Kidney (tissue), 14 donors: ENCODE results near the gene FLCN. TPM values are rescaled to one million over a fixed set of nuclear protein-coding genes. Genes with fewer than 3 reads are reported as not detected.

ENCODE experiments used
- DNase-seq, 5 donors: peaks; one replicate each; pipeline ENCODE4 v3.0.0-alpha.2; 2013 to 2020
- FAIRE-seq: peaks from 2 replicates; lab custom pipeline; 2012; peaks lifted over from hg19 to GRCh38; lab: Jason Lieb, UNC
- H3K27ac ChIP-seq, 2 donors: one replicate each; pipeline ENCODE4 v1.7.0; 2013; ENCODE audit warnings: low read depth in 2 of 2, low read length in 2 of 2, inconsistent platforms in 1 of 2
- H3K27me3 ChIP-seq: one replicate; pipeline ENCODE4 v1.7.1; 2013; ENCODE audit warnings: low read length, inconsistent platforms; ENCODE audit not compliant: control insufficient read depth, insufficient read depth
- H3K36me3 ChIP-seq, 3 donors: one replicate each; pipeline versions ENCODE4 v1.7.0 to v1.7.1; 2013; ENCODE audit warnings: low read length in 3 of 3, control low read depth in 1 of 3, inconsistent platforms in 1 of 3; ENCODE audit not compliant: insufficient read depth in 3 of 3, control insufficient read depth in 2 of 3
- H3K4me1 ChIP-seq, 3 donors: one replicate each; pipeline versions ENCODE4 v1.7.0 to v1.7.1; 2013; ENCODE audit warnings: low read length in 3 of 3, inconsistent platforms in 1 of 3, low read depth in 1 of 3; ENCODE audit not compliant: control insufficient read depth in 2 of 3, insufficient read depth in 2 of 3
- H3K4me3 ChIP-seq, 3 donors: one replicate each; pipeline versions ENCODE4 v1.7.0 to v1.8.1; 2013; ENCODE audit warnings: low read length in 3 of 3, control low read depth in 1 of 3, inconsistent platforms in 1 of 3
- H3K9ac ChIP-seq, 3 donors: one replicate each; pipeline versions ENCODE4 v1.7.0 to v1.7.1; 2013; ENCODE audit warnings: low read length in 3 of 3, control low read depth in 1 of 3, inconsistent platforms in 1 of 3
- H3K9me3 ChIP-seq, 3 donors: one replicate each; pipeline versions ENCODE4 v1.7.0 to v1.7.1; 2013; ENCODE audit warnings: low read length in 3 of 3, control low read depth in 1 of 3, inconsistent platforms in 1 of 3; ENCODE audit not compliant: control insufficient read depth in 2 of 3, insufficient read depth in 1 of 3
- CTCF ChIP-seq: IDR thresholded peaks from 3 replicates; pipeline ENCODE4 v1.5.1; 2012; ENCODE audit warnings: mild to moderate bottlenecking, moderate library complexity, borderline replicate concordance; ENCODE audit not compliant: insufficient read depth; ENCODE audit errors: extremely low read depth
- intact Hi-C: fragments of 100-400 bp; cut with DNase I; formaldehyde crosslinking; loops from one replicate; pipeline ENCODE4 v1.11.1; 2022
- polyA plus RNA-seq: library from polyadenylated mRNA; stranded (reverse); fragments of 350-450 nt; fragmentation: Illumina TruSeq; extraction: RNeasy Lipid Tissue Mini Kit (QIAGEN cat#74804); gene quantifications from one replicate; pipeline ENCODE4 v1.2.3, GENCODE V29; 2014; ENCODE audit warnings: low read depth, low replicate concordance; ENCODE audit not compliant: insufficient read depth
- total RNA-seq: library from RNA; stranded (reverse); fragmentation: NEBNext Ultra II Directional; extraction: Animal tissue kit (Norgen Biotek cat#: 25700); gene quantifications from one replicate; pipeline ENCODE4 v1.2.1, GENCODE V29; 2021
- donor health status: control.
- donor health status: control.
- donor health status: control.
- donor health status: control.
- donor health status: control.
- donor health status: DM: yes; HTN: yes; CAD: no.
- donor health status: Normal renal cell carcinoma (clear cell type).

FLCN gene
- total and polyA plus RNA-seq, 2 donors from 2014 or later: 14.2 to 44.4 TPM

- DNase-seq: no peak
- no peak for TF ChIP-seq CTCF
- no peaks in the 10 kb centered on the region for H3K4me1 ChIP-seq
- H3K27ac ChIP-seq: no peak overlapping the region
- H3K4me3 ChIP-seq: no peak overlapping the region
- H3K9me3 ChIP-seq: no peaks in the 10 kb centered on the region
- H3K36me3 ChIP-seq: peaks cover 2 to 82% (median 53%) of the 10 kb centered on the region in 3 donors
- no peak for FAIRE-seq
- H3K9ac ChIP-seq: no peak overlapping the region
- intact Hi-C loops: no loop called here
- no peaks in the 10 kb centered on the region for H3K27me3 ChIP-seq
These were observed 12.8 kb downstream of the FLCN start for GRCh38 chr17:17224137-17224536.

DNA sequence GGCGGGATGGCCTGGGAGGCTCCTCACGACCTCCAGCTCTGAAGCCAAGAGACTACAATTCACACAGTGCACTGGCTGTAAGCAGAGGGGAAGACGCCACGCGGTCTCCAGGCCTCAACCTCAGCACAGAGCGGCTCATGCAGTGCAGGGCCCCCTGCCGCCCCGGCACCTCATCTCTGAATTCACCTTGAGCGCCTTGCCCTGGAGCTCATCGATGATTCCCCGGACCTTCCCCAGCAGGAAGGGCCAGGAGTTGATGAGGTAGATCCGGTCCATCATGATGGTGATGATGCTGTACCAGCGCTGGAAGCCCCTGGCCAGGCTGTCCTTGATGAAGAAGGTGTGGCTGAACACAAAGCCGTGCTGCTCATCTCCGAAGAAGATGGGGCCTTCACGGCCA lies 13.2 kb downstream of the FLCN start:
- Histone ChIP-seq H3K36me3 (peaks cover 2 to 82% (median 52%) of the 10 kb centered on the region in 3 donors), H3K9ac (no peak overlapping the region), H3K27ac (no peak overlapping the region), H3K4me1 (no peaks in the 10 kb centered on the region), H3K9me3 (no peaks in the 10 kb centered on the region), H3K27me3 (no peaks in the 10 kb centered on the region), H3K4me3 (no peak overlapping the region)
- intact Hi-C loops: no loop called here
- peak in 1 of 5 donors; percentile 46 for DNase-seq
- no peak for FAIRE-seq
- no peak for TF ChIP-seq CTCF

DNA sequence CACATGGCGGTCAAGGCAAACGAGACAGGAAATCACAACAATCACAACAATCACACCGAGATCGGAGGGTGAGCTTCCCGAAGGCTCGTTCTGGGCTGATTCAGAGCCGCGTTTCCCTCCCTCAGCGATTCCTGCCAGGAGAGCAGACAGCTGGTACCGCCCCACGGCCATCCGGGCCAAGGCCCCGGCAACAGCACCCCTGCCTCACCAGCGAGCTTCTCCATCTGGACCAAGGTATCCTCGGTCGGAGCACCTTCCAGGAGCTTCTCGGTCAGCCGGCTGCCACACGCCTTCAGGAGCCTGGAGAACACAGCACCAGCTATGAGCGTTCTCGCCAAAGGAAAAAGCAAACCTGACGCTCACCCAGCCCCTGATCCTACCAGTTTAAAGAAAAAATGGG lies 15.6 kb downstream of the FLCN start:
- H3K9ac ChIP-seq: no peak overlapping the region
- peaks cover 2 to 84% (median 65%) of the 10 kb centered on the region in 3 donors for H3K36me3 ChIP-seq
- H3K27me3 ChIP-seq: no peaks in the 10 kb centered on the region
- H3K9me3 ChIP-seq: no peaks in the 10 kb centered on the region
- H3K27ac ChIP-seq: no peak overlapping the region
- no peaks in the 10 kb centered on the region for H3K4me1 ChIP-seq
- FAIRE-seq (no peak), DNase-seq (peak in 1 of 5 donors; percentile 53)
- TF ChIP-seq CTCF: no peak
- intact Hi-C loops: no loop called here
- H3K4me3 ChIP-seq: no peak overlapping the region

DNA sequence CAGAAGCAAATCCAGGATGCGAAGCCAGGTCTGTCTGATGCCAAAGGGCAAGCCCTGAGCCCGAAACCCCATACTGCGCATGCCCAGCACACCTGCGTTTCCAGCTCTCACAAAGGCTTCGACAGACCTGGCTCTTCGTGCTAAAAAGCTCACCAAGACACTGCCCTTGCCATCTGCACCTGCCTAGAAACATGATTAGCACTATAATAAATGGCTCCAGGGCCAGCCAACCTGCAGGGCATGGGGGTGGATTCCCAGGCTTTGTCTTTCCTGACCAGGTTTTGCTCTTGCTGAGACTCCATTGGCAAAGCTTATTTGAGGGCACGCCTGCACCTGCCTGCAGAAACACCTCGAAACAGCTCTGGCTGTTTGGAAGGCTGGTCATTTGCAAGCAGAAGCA lies 16.4 kb downstream of the FLCN start:
- no peak overlapping the region for H3K9ac ChIP-seq
- H3K9me3 ChIP-seq: no peaks in the 10 kb centered on the region
- no peaks in the 10 kb centered on the region for H3K4me1 ChIP-seq
- no peak for TF ChIP-seq CTCF
- no peak overlapping the region for H3K4me3 ChIP-seq
- intact Hi-C loops: no loop called here
- FAIRE-seq (no peak), DNase-seq (peak in 1 of 5 donors; percentile 43)
- H3K36me3 ChIP-seq: peaks cover 2 to 84% (median 69%) of the 10 kb centered on the region in 3 donors
- H3K27me3 ChIP-seq: no peaks in the 10 kb centered on the region
- no peak overlapping the region for H3K27ac ChIP-seq
